OCI-LY7 (cell line): ENCODE results near the gene DLG5. TPM values are rescaled to one million over a fixed set of nuclear protein-coding genes. Genes with fewer than 3 reads are reported as not detected.

Source experiments
- BruUV-seq: library from RNA; stranded (reverse); fragments of 400-500 nt; replicated peaks from 2 replicates; lab custom pipeline; 2021; lab: Mats Ljungman, UMichigan
- CTCF ChIA-PET: fragments of 300-600 bp; sonication (Branson Sonifier 250); formaldehyde crosslinking; loops from one replicate; lab custom pipeline; 2022; ENCODE audit warnings: antibody characterized with exemption; ENCODE audit not compliant: unreplicated experiment; lab: Charles Lee
- POLR2A ChIA-PET: fragments of 300-600 bp; sonication (Branson Sonifier 250); formaldehyde crosslinking; loops from one replicate; lab custom pipeline; 2022; ENCODE audit warnings: antibody characterized with exemption; lab: Charles Lee
- DNase-seq: peaks from one replicate; pipeline ENCODE4 v3.0.0-alpha.2; 2015; ENCODE audit warnings: low spot score
- H2AFZ ChIP-seq: fragments of 200-600 bp; sonication (generic), shearing (Covaris generic); 2 replicates; pipeline ENCODE4 v1.6.1; 2014; ENCODE audit warnings: mild to moderate bottlenecking, antibody characterized with exemption, low read length, moderate library complexity
- H3K27ac ChIP-seq: fragments of 200-600 bp; sonication (generic); 2 replicates; pipeline ENCODE4 v1.5.1; 2014; ENCODE audit warnings: mixed run types, low read depth, mild to moderate bottlenecking, moderate library complexity, low read length, inconsistent platforms; ENCODE audit not compliant: poor library complexity, severe bottlenecking
- H3K36me3 ChIP-seq: fragments of 200-600 bp; sonication (generic); 2 replicates; pipeline ENCODE4 v1.6.1; 2014; ENCODE audit warnings: mild to moderate bottlenecking, antibody characterized with exemption, low read length, moderate library complexity, mixed read lengths; ENCODE audit not compliant: insufficient read depth
- H3K4me1 ChIP-seq: fragments of 200-600 bp; sonication (generic); 2 replicates; pipeline ENCODE4 v1.5.1; 2014; ENCODE audit warnings: mild to moderate bottlenecking, low read length; ENCODE audit not compliant: insufficient read depth, poor library complexity, severe bottlenecking
- H3K4me2 ChIP-seq: fragments of 200-600 bp; sonication (generic); 2 replicates; pipeline ENCODE4 v1.6.1; 2014; ENCODE audit warnings: mild to moderate bottlenecking, low read length
- H3K4me3 ChIP-seq: fragments of 200-600 bp; sonication (generic); 2 replicates; pipeline ENCODE4 v1.5.1; 2014; ENCODE audit warnings: mild to moderate bottlenecking, low read depth, low read length; ENCODE audit not compliant: poor library complexity, severe bottlenecking
- H3K79me2 ChIP-seq: fragments of 200-600 bp; sonication (generic); 2 replicates; pipeline ENCODE4 v1.6.1; 2016; ENCODE audit warnings: low read depth, mild to moderate bottlenecking, low read length, moderate library complexity, mixed read lengths; ENCODE audit not compliant: insufficient read depth
- H3K9me2 ChIP-seq: fragments of 200-600 bp; sonication (generic); 2 replicates; pipeline ENCODE4 v1.6.1; 2016; ENCODE audit warnings: mild to moderate bottlenecking, low read length, mixed read lengths; ENCODE audit not compliant: insufficient read depth
- H3K9me3 ChIP-seq: fragments of 200-600 bp; sonication (generic); 2 replicates; pipeline ENCODE4 v1.6.1; 2014; ENCODE audit warnings: mild to moderate bottlenecking, mixed run types, low read length, mixed read lengths
- H4K20me1 ChIP-seq: fragments of 200-600 bp; sonication (generic); 2 replicates; pipeline ENCODE4 v1.6.1; 2014; ENCODE audit warnings: mild to moderate bottlenecking, antibody characterized with exemption, low read length, moderate library complexity, mixed read lengths; ENCODE audit not compliant: insufficient read depth
- EZH2phosphoT487 ChIP-seq: fragments of 200-600 bp; sonication (generic); IDR thresholded peaks from 2 replicates; pipeline ENCODE4 v1.6.1; 2018; ENCODE audit warnings: low read depth, borderline replicate concordance, mild to moderate bottlenecking, mixed run types, antibody characterized with exemption, low read length, moderate library complexity, mixed read lengths
- intact Hi-C: fragments of 100-400 bp; cut with micrococcal nuclease; formaldehyde crosslinking; loops from one replicate; pipeline ENCODE4 v1.10.0; 2022; ENCODE audit not compliant: unreplicated experiment
- total RNA-seq, 2 experiments: library from RNA; depleted of rRNA in 1 of 2; stranded (reverse); fragments of >200 nt in 1 of 2; shearing (Covaris generic) in 1 of 2; gene quantifications; 2 replicates each; pipeline ENCODE4 v1.2.3, GENCODE V29; 2014 to 2022
- TF ChIP-seq, protein P1 (sequence below): fragments of 200-600 bp; sonication (generic); conservative IDR thresholded peaks from 2 replicates; pipeline ENCODE4 v1.5.1; 2014; ENCODE audit warnings: mild to moderate bottlenecking, antibody characterized with exemption, low read length, moderate library complexity, mixed read lengths

DLG5 gene
- total RNA-seq, 2 experiments from 2014 or later: 0.27 TPM; not detected in 1

DNA sequence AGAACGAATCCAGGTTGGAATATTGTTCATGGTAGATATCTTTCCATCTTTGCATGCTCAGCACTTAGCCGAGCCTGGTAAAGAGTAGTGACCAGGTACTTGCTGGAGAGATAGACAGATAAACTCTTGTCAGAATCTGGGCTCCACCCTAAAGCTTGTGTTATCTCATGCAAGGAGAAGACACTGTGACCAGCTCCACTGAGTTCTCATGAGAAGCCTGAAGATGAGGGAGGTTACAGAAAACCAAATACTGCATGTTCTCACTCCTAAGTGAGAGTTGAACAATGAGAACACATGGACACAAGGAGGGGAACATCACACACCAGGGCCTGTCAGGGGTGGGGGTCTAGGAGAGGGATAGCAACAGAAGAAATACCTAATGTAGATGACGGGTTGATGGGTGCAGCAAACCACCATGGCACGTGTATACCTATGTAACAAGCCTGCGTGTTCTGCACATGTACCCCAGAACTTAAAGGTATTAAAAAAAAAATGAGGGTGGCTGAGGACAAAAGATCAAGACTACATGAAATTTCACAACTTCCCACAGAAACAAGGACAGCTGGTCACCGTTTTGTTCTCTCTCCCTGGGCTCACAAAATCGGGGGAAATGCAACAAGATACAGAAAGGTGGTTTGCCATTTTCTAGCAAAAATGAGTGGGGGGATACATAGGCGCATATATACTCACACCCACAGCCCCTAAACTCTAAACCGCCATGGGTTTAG is 17.4 kb downstream of the DLG5 start:
- H3K4me2 ChIP-seq: no peak overlapping the region
- ChIA-PET POLR2A (no interaction called here), CTCF (no interaction called here)
- DNase-seq: no peak
- no peaks in the 10 kb centered on the region for H3K36me3 ChIP-seq
- no peaks in the 10 kb centered on the region for H3K79me2 ChIP-seq
- no peak for TF ChIP-seq EZH2phosphoT487
- TF ChIP-seq, protein P1, sequence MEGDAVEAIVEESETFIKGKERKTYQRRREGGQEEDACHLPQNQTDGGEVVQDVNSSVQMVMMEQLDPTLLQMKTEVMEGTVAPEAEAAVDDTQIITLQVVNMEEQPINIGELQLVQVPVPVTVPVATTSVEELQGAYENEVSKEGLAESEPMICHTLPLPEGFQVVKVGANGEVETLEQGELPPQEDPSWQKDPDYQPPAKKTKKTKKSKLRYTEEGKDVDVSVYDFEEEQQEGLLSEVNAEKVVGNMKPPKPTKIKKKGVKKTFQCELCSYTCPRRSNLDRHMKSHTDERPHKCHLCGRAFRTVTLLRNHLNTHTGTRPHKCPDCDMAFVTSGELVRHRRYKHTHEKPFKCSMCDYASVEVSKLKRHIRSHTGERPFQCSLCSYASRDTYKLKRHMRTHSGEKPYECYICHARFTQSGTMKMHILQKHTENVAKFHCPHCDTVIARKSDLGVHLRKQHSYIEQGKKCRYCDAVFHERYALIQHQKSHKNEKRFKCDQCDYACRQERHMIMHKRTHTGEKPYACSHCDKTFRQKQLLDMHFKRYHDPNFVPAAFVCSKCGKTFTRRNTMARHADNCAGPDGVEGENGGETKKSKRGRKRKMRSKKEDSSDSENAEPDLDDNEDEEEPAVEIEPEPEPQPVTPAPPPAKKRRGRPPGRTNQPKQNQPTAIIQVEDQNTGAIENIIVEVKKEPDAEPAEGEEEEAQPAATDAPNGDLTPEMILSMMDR: no peak
- BruUV-seq: no TSS peak
- no peaks in the 10 kb centered on the region for H3K9me3 ChIP-seq
- no peak overlapping the region for H3K4me3 ChIP-seq
- H3K9me2 ChIP-seq: no peaks in the 10 kb centered on the region
- intact Hi-C loops: no loop called here
- H3K27ac ChIP-seq: no peak overlapping the region
- H2AFZ ChIP-seq: no peak overlapping the region
- H4K20me1 ChIP-seq: no peaks in the 10 kb centered on the region
- H3K4me1 ChIP-seq: no peaks in the 10 kb centered on the region

DNA sequence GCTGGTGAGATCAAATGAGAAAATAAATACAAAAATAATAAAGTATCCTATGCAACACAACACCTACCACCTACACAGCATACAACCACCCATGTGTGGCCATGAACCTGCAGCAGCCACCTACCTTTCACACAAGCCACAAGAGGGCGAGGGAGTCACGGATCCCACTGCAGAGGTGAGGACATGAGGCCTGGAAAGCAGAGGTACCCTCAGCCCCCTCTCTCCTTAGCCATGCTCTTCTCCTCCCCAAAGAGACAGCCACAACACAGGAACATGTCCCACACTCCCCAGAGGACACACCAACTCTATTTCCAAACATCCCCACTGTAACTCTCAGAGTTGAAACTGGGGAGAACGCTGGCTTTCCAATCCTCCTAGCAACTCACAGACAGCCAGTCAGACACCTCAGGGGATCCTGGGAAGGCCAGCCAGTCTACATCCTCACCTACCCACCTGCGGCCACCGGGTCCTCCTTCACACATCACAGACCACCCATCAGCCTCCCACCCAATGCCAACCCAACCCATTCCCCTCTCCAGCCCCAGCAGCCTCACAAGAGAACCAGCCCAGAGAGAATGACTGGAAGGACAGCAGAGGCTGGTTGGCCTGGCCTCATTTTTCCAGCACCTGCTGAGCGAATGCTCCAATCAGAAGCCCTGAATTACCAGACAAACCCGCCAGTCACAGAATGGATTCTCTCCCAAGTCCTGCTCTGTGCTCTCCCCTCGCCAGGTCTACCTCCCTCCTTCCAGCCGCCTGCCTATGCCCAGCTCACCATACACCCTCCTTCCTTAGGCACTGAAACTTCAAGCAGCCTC is 18.4 kb downstream of the DLG5 start:
- no peaks in the 10 kb centered on the region for H3K36me3 ChIP-seq
- H3K4me2 ChIP-seq: no peak overlapping the region
- no peak for TF ChIP-seq EZH2phosphoT487
- TF ChIP-seq, protein P1: peak; percentile 60
- POLR2A ChIA-PET: no interaction called here
- no peaks in the 10 kb centered on the region for H3K79me2 ChIP-seq
- intact Hi-C loops: no loop called here
- H3K9me2 ChIP-seq: no peaks in the 10 kb centered on the region
- no peaks in the 10 kb centered on the region for H3K9me3 ChIP-seq
- H2AFZ ChIP-seq: no peak overlapping the region
- no peak overlapping the region for H3K4me3 ChIP-seq
- no peaks in the 10 kb centered on the region for H4K20me1 ChIP-seq
- no TSS peak for BruUV-seq
- no peak overlapping the region for H3K27ac ChIP-seq
- no peaks in the 10 kb centered on the region for H3K4me1 ChIP-seq
- CTCF ChIA-PET: no interaction called here
- DNase-seq: peak; percentile 18

DNA sequence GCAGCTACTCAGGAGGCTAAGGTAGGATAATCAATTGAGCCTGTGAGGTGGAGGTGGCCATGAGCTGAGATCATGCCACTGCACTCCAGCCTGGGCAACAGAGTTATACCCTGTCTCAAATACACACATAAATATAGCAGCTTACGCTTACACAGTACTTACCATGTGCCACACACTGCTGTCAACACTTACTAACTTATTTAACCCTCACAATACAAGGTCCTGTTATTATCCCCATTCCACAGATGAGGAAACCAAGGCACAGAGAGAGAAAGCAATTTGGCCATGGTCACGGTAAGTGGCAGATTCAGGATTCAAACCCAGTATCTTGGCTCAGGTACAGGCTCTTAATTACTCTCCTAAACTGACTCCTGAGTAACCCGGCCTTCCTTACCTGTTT is 19.1 kb downstream of the DLG5 start:
- no peak for DNase-seq
- Histone ChIP-seq H3K79me2 (no peaks in the 10 kb centered on the region), H4K20me1 (no peaks in the 10 kb centered on the region), H3K9me3 (no peaks in the 10 kb centered on the region), H3K27ac (no peak overlapping the region), H3K4me1 (no peaks in the 10 kb centered on the region), H3K9me2 (no peaks in the 10 kb centered on the region), H2AFZ (no peak overlapping the region), H3K4me3 (no peak overlapping the region), H3K4me2 (no peak overlapping the region), H3K36me3 (no peaks in the 10 kb centered on the region)
- TF ChIP-seq EZH2phosphoT487: no peak
- TF ChIP-seq, protein P1: no peak
- no TSS peak for BruUV-seq
- intact Hi-C loops: no loop called here
- POLR2A ChIA-PET: no interaction called here
- CTCF ChIA-PET: no interaction called here
